ENCODE data around the gene NEDD1. TPM values are rescaled to one million over a fixed set of nuclear protein-coding genes. Genes with fewer than 3 reads are reported as not detected.
A peak's percentile ranks its signal among the peaks of the same experiment; 100 is the strongest.

The NEDD1 gene
- total and polyA plus RNA-seq, 10 of the 15 experiments (the other 5 are each of a cell fraction or from before 2014, with no cell fraction given): 15.9 to 52.6 (median 28.7) TPM

DNA sequence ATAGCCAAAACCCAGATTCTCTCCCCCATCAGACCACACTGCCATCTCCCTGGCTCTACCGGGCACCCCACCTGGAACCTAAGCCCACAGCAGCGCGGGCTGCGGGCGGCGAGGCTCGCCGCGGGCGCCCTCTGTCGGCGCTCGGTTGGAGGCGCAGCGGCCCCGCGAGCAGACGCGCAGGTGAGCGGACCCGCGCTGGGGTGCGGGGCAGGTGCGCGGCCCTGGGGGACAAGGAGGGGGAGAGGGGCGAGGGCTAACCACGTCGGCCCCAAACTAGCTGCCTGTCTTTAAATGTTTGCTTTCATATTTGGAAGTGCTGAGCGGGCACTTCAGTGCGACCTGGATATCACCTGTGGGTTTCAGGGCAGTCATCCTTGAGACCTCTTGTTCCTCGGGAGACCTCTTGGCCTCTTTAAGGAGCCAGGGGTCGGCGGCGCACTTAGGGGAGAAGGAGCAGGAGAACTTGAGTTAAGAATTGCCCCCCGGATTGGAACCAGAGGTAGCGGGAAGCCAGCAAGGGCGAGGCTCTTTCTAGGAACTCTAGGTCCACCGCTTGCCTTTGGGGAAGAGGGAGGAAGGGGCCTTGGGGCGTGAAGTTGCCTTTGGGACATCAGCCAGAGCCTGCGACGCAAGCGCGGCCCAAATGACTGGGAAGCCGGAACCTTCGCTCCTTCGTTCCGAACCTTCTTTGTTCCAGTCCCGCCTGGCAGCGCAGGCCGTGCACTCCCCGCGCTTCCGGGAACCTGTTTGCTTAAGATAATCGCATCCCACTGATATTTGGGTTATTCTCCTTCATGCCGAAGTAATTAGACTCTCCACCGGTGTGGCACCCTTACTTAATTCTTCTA is 78.7 kb downstream of the NEDD1 start:
- DNase-seq (ENCODE audit: low read depth, low spot score) (no peak), ATAC-seq (peak; percentile 95), FAIRE-seq (no peak)
- H3K9ac ChIP-seq (ENCODE audit: control insufficient read depth, insufficient read depth, low read length): no peak overlapping the region
- no peaks in the 10 kb centered on the region for H4K20me1 ChIP-seq (ENCODE audit: control insufficient read depth, insufficient read depth)
- no peaks in the 10 kb centered on the region for H3K9me3 ChIP-seq (replicated peaks; ENCODE audit: control insufficient read depth, insufficient read depth, low read length)
- ChIA-PET SMC1A (ENCODE audit: uncharacterized antibody, unreplicated experiment) (interaction anchor here (0.7 to 2.9 kb wide), 17 partner anchors 9 to 1528 kb away, joined by 3 to 19 read pairs (median 4); no protein-coding TSS in a partner anchor), CTCF (interaction anchor here (0.6 to 8.6 kb wide), 25 partner anchors 8 to 1415 kb away, joined by 3 to 119 read pairs (median 6); no protein-coding TSS in a partner anchor), RAD21 (ENCODE audit: unreplicated experiment) (interaction anchor here (0.9 to 2.4 kb wide), 6 partner anchors 404 to 496 kb away, joined by 4 to 13 read pairs (median 9); partner anchors contain the start of gene CFAP54), POLR2A (no interaction called here)
- intact Hi-C loops (cut with micrococcal nuclease; ENCODE audit: unreplicated experiment): loop anchor here (1.0 to 10.0 kb wide), 4 partner anchors 81 to 419 kb away; partner anchors contain the start of gene NEDD1
- H2AFZ ChIP-seq (ENCODE audit: control insufficient read depth, low read depth, low read length): peak overlapping the region; percentile 72
- peaks cover 0 to 6% of the 10 kb centered on the region in 2 experiments; a peak in 3 of 4 replicates for H3K27me3 ChIP-seq (replicated peaks in 1 of 2; ENCODE audit: control insufficient read depth in 2 of 2, insufficient read depth in 2 of 2, low read length in 1 of 2)
- H3K36me3 ChIP-seq (ENCODE audit: control insufficient read depth in 2 of 2, insufficient read depth in 2 of 2, low read length in 1 of 2): no peaks in the 10 kb centered on the region
- peak overlapping the region; percentile 28; the same call in 1 of the 2 replicates for H3K4me3 ChIP-seq
- 10% methylated on average over 53 of the region's 56 CpGs for WGBS (ENCODE audit: insufficient coverage, insufficient replicate concordance, low lambda C conversion rate, missing lambda C conversion rate)
- peaks cover 5% of the 10 kb centered on the region for H3K4me1 ChIP-seq (ENCODE audit: control insufficient read depth, insufficient read depth, low read length)
- H3K27ac ChIP-seq (ENCODE audit: control insufficient read depth, insufficient read depth): no peak overlapping the region
- no TSS peak for BruUV-seq (replicated peaks)
- no peaks in the 10 kb centered on the region for H3K79me2 ChIP-seq (ENCODE audit: control insufficient read depth, insufficient read depth, low read length)
- H3K4me2 ChIP-seq (ENCODE audit: control insufficient read depth, insufficient read depth): peak overlapping the region; percentile 90
- in situ Hi-C loops (cut with MboI): loop anchor here (10.0 kb wide), 1 partner anchor 319 kb away; no protein-coding TSS in a partner anchor
- TF ChIP-seq GATAD2B (conservative IDR thresholded peaks at IDR 0.05; ENCODE audit: low read depth): no peak
- TF ChIP-seq WRNIP1 (IDR thresholded peaks at IDR 0.05; ENCODE audit: borderline replicate concordance, low read depth, low read length): no peak
- TF ChIP-seq SMAD5 (IDR thresholded peaks at IDR 0.05; ENCODE audit: low read depth): no peak
- peak in 1 of 2 experiments; percentile 53; a peak in 1 of 4 replicates for TF ChIP-seq BHLHE40 (IDR thresholded peaks at IDR 0.05; ENCODE audit: borderline replicate concordance in 1 of 2, low read depth in 2 of 2, low read length in 1 of 2)
- TF ChIP-seq HDAC2 (IDR thresholded peaks at IDR 0.05): no peak
- TF ChIP-seq E2F8 (IDR thresholded peaks at IDR 0.05; ENCODE audit: low read depth, partially characterized antibody): no peak
- TF ChIP-seq FOS (IDR thresholded peaks at IDR 0.05; ENCODE audit: borderline replicate concordance, extremely low read depth, insufficient read length): no peak
- no peak for TF ChIP-seq ATF7 (IDR thresholded peaks at IDR 0.05; ENCODE audit: low read depth)
- TF ChIP-seq, protein P1, sequence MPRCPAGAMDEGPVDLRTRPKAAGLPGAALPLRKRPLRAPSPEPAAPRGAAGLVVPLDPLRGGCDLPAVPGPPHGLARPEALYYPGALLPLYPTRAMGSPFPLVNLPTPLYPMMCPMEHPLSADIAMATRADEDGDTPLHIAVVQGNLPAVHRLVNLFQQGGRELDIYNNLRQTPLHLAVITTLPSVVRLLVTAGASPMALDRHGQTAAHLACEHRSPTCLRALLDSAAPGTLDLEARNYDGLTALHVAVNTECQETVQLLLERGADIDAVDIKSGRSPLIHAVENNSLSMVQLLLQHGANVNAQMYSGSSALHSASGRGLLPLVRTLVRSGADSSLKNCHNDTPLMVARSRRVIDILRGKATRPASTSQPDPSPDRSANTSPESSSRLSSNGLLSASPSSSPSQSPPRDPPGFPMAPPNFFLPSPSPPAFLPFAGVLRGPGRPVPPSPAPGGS (IDR thresholded peaks at IDR 0.05; ENCODE audit: borderline replicate concordance, insufficient read depth, low read depth, low read length, poor library complexity, severe bottlenecking): no peak
- TF ChIP-seq EP300 (IDR thresholded peaks at IDR 0.05; ENCODE audit: borderline replicate concordance in 1 of 2, control insufficient read depth in 1 of 2, low read depth in 2 of 2, low read length in 2 of 2): no peak
- no peak for TF ChIP-seq CHD4 (IDR thresholded peaks at IDR 0.05)
- TF ChIP-seq RUNX3 (IDR thresholded peaks at IDR 0.05; ENCODE audit: low read length): peak; percentile 31
- TF ChIP-seq ATF3 (IDR thresholded peaks at IDR 0.05; ENCODE audit: borderline replicate concordance, extremely low read depth, low read depth, low read length): no peak
- TF ChIP-seq CHD1 (IDR thresholded peaks at IDR 0.05; ENCODE audit: low read depth, low read length): no peak
